ENCODE measurements around the gene SLC35A3.
"Not testable (repeated sequence)": the region's sequence is repeated elsewhere in the genome, so short reads cannot be mapped to it uniquely, and the experiment has no call there.

SLC35A3 gene

DNA sequence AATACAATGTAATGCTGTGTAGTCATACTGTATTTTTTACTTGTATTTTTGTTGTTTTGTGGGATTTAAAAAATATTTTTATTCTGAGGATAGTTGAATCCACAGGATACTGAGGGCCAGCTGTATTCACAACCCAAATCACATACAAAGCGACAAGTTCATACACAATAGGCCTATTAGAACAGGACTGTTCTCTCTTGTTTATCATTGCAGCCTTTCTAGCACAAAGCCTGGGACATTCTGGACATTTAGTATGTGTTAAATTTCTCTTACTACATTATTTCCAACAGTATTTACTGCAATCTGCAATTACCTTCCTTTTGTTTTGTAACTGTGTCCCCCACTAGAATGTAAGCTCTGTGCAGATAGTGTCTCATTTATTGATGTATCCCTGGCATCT lies 65.4 kb downstream of the SLC35A3 start:
- no peak for DNase-seq (ENCODE audit: low read depth in 3 of 3)

DNA sequence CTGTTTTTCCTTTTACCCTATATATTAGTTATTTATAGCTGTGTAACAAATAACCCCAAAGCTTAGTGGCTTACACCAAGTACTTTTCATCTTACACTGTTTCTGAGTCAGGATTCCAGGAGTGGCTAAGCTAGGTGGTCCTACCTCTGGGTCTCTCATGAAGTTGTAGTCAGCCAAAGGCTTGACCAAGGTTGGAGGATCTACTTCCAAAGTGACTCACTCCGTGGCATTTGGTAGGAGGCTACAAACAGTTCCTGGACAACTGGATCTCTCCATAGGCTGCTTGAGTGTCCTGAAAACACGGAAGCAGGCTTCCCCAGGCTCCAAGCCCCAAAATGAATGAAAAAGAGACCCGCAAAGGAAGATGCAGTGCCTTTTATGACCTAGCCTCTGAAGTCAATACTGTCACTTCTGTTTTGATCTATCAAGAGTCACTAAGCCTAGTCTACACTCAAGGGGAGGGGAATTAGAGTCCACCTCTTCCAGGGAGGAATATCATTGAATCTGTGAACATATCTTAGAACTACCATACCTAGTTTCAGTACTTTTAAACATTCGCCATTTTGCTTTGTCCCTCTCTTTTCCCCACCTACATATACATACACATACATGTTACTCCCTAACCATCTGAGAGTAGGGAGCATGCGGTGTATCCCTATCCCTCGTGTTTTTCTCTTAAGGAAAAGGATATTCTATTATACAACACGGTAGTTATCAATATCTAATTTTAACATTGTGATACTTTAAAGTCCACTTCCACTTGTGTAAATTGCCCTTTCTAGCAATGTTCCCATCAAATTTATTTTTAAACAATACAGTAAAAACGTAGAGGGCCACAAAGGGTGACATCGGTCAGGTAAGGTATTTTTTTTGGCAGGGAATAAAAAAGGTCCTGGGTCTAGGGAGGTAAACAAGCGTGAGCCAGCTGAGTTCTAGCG lies 67.2 kb downstream of the SLC35A3 start:
- DNase-seq (ENCODE audit: low read depth in 3 of 3) = no peak

DNA sequence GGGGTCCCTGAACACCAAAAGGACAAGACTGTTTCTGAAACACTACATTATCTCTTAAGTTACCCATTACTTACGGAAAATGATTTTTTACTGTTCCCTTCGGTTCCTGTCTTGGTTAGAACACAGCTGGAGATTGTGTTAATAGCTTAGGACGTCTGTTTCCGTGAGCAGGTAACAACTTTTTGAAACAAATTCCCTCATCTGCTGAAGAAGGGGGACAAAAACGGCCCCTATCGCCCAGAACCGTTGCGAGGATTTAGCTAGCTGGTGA lies 67.8 kb downstream of the SLC35A3 start:
- no peak for DNase-seq (ENCODE audit: low read depth in 3 of 3)

DNA sequence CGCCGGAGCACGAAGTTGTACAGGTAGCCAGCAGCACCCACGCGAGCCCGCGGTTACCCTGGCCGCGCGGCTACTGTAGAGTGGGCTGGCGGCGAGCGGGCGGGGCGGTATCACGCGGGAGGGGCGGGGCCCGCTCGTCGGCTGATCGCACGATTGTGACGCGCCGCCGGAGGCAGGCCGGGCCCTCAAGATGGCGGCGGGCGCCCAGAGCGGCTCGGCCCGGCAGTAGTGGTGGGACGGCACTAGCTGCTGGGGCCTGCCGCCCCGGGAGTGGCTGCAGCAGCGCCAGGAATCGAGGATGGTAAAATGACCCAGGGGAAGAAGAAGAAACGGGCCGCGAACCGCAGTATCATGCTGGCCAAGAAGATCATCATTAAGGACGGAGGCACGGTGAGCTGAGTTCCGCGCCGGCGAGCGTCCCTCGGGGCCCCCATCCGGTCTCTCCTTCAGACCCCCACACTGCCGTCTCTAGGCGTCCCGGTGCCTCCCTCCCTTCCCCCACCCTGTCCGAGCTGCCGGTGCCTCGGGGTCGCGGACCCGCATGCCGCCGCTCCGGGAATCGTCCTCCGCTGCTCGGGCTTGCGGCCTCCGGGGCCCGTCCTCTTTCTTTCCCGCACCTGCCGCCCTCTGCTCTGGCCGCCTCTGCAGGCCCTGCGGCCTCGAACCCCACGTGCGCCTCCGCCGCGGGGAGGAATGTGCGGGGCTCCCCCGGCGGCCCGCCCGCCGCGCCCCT lies 68.3 kb downstream of the SLC35A3 start:
- peak; percentile 81 to 83 (median 82) for DNase-seq (ENCODE audit: low read depth in 3 of 3)

DNA sequence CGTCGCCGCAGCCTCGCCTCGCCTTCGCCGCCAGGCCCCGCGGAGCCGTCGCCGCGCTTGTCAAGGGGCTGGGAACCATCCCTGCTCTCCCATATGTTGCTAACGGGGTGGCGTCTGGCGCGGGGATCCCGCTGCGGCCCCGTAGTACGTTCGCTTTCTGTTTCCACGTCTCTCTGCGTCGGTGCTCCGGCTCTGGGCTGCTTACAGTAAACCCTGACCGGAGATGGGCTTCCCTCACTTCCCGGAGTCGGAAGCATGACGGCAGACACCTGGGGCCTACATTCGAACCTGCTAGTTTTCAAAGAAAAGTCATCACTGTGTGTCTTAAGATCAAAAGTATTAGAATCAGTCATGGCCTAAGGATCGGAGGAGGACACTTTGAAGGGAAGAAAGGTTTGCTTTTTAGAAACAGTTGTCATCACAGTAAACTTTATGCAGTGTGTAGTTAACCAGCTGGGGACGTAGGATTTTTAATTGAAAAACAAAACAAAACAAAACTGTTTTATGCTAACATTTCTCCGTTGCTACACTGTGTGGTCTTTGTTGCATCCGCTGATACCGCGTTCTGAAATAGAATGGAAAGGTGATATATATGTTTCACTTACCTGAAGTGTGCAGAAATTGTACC lies 69.0 kb downstream of the SLC35A3 start:
- peak in 2 of 3 experiments; percentile 58 to 63 for DNase-seq (ENCODE audit: low read depth in 3 of 3)

DNA sequence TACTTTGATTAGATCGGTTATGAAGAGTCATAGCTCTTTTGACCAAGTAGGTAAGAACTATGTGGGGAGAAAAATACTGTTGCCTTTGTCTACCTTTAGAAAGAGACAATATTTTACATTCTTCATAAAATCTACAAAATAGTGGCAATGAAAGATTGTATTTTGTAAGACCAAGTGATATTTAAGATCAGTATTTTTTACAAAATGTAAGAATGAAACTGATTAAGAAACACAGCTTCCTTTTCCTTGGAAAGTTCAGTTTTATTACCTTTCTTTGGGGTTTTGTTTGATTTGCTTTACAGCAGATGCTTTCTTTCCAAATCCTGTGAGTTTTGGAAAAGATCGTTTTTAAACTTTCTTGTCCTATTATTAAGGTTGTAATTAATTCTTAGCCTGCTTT lies 69.8 kb downstream of the SLC35A3 start:
- no peak for DNase-seq (ENCODE audit: low read depth in 3 of 3)

DNA sequence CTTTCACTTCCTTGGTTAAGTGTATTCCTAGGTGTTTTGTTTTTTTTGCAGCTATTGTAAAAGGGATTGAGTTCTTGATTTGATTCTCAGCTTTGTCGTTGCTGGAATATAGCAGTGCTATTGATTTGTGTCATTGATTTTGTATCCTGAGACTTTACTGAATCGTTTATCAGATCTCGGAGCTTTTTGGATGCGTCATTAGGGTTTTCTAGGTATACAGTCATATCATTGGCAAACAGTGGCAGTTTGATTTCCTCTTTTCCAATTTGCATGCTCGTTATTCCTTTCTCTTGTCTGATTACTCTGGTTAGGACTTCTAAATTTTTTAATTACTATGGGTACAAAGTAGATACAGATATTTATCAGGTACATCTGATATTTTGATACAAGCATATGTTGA lies 75.4 kb downstream of the SLC35A3 start:
- DNase-seq (ENCODE audit: low read depth in 3 of 3) = no peak

DNA sequence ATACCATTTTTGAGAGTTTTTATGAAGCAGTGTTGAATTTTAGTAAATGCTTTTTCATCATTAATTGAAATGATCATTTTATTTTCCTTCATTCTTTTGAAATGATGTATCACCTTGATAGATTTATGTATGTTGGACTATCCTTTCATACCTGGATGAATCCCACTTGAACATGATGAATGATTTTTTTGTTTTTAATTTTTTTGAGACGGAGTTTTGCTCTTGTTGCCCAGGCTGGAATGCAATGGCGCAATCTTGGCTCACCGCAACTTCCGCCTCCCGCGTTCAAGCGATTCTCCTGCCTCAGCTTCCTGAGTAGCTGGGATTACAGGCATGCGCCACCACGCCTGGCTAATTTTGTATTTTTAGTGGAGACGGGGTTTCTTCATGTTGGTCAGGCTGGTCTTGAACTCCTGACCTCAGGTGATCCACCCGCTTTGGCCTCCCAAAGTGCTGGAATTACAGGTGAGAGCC lies 77.5 kb downstream of the SLC35A3 start:
- not testable (repeated sequence) for DNase-seq (ENCODE audit: low read depth in 3 of 3)

DNA sequence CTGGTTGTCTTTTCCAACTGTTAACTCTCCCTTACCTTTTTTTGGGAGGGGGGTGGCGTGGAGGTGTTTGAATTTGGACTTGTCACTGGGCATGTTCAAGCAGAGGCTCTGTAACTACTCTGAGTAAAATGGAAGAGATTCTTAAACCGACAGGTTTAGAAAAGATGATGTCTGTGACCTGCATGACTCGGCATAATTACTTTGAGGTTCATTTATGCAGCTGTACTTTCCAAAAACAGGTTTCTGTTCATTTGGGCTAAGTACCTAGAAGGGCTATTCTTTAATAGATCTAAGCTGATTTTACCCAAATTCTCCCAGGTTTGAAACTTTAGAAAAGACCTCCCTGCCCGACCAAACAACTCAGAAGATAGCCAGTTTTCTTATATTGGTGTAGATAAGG lies 80.3 kb downstream of the SLC35A3 start:
- DNase-seq (ENCODE audit: low read depth in 3 of 3) = no peak

DNA sequence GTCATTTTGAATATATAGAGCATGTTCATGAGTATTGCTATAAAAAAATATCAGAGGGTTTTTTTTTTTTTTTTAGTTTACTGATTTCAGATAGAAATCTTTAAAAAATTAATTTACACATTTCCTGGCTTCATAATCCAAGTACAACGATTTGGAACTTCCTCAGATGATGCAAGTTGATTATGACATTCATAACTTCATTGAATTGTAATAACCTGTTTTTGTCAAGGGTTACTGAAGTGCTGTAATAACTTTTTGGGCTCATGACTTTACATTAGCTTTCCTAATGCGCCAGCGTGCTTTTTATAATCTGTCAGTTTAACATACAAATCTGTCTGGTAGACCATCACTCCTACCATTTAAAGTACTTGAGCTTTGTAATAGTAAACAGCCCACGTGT lies 81.6 kb downstream of the SLC35A3 start:
- DNase-seq (ENCODE audit: low read depth in 3 of 3) = no peak

DNA sequence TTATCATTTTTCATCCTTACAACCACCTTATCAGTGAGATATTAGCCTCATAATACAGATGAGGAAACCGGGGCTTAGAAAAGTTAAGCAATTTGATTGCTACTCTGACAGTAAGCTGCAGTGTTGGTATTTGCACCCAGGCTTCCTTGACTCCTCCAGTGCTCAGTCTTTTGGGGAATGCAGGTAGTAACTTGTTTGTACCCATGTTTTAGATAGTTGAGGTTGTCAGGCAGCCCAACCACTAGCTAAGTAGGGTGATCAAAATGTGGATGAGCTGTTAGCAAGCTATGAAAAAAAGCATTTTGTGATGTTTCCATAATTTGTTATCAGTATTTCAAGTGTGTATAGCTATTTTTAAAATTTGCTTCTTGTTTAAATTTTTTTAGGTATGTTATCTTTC lies 82.1 kb downstream of the SLC35A3 start:
- DNase-seq (ENCODE audit: low read depth in 3 of 3) = no peak

DNA sequence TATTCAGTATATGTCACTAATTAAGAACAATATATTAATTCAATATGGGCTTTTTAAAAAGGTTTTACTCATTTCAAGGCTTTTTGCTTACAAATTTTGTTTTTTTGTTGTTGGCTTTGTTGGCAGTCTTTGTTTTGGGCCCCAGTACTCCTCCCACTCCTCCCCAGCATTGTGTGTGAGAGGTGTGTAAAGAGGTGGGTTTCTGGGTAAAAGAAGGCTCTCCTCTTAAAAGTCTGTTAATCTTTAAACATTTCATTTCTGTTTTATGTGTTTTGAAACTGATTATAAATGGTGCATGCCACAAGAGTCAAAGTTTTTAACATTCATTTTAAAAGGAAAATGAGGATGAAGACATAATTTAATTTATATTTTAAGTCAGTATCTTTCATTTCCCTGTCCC lies 83.3 kb downstream of the SLC35A3 start:
- no peak for DNase-seq (ENCODE audit: low read depth in 3 of 3)

DNA sequence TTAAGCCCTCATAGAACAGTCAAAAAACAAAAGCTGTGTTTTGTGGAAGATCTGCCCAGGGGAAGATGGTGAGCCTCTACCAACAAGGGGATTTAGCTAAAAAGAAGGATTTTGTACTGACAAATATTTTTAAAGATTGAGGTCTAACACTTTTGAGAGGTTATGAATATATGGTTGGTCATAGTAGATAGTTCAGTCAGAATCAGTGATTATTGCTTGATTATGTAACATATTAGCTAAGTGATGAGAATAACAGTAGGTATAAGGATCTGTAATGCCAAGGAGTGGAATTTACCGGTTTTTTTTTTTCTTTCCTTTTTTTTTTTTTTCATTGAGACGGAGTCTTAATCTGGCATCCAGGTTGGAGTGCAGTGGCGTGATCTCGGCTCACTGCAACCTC lies 83.9 kb downstream of the SLC35A3 start:
- DNase-seq (ENCODE audit: low read depth in 3 of 3) = no peak

DNA sequence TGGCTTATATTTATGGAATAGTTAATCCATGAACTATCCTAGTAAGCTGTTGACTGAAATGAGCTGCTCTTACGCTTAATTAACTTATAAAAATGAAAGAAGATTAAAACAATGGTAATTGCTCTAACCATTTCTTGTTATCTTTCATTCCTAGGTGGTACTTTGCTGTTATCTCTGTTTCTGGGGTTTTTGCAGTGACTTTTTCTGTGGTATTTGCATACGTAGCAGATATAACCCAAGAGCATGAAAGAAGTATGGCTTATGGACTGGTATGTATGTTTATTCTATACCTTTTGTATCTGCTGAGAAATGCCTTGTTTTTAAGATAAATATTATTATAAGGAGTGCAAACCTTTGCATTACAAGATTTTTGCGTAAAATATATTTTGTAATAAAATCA lies 91.9 kb downstream of the SLC35A3 start:
- DNase-seq (ENCODE audit: low read depth in 3 of 3) = no peak

DNA sequence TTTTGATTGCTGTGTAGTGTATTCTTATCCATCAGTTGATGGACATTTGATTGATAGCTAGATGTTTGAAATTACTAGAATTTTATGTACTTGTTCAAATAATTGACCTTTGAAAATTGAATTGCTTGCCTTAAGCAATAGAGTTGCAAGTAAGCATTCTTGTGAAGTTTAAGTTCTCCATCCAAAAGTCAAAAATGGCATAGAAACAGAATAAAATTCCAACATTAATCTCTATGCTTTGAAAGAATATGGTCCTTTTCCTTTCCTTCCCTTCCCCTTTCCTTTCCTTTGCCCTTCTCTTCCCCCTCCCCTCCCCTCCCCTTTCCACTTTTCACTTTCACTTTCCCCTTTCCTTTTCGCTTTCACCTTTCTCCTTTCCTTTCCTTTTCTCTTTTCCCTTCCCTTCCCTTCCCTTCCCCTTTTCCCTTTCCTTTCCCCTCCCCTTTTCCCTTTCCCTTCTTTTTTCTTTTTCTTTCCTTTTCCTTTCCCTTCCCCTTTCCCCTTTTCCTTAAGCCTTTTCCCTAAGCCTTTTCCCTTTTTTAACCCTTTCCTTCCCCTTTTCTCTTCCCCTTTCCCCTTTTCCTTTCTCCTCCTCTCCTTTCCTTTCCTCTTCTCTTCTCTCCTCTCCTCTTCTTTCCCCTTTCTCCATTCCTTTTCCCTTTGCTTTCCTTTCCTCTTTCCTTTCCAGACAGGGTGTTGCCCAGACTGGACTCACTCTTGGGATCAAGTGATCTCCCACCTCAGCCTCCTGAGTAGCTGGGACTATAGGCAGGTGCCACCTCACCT lies 95.6 kb downstream of the SLC35A3 start:
- DNase-seq (ENCODE audit: low read depth in 3 of 3) = no peak

DNA sequence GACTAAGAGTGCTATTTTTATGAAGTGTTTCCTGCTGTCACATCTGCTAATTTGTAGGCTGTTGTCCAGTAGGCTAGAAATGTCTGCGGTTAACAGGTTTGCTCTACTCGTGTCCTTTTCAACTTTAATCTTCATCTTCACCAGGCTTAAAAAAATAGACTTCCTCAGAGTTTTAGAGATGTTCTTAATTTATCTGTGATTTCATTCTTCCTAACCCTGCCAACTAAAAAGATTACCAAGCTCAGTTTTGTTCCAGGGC lies 96.1 kb downstream of the SLC35A3 start:
- no peak for DNase-seq (ENCODE audit: low read depth in 3 of 3)

DNA sequence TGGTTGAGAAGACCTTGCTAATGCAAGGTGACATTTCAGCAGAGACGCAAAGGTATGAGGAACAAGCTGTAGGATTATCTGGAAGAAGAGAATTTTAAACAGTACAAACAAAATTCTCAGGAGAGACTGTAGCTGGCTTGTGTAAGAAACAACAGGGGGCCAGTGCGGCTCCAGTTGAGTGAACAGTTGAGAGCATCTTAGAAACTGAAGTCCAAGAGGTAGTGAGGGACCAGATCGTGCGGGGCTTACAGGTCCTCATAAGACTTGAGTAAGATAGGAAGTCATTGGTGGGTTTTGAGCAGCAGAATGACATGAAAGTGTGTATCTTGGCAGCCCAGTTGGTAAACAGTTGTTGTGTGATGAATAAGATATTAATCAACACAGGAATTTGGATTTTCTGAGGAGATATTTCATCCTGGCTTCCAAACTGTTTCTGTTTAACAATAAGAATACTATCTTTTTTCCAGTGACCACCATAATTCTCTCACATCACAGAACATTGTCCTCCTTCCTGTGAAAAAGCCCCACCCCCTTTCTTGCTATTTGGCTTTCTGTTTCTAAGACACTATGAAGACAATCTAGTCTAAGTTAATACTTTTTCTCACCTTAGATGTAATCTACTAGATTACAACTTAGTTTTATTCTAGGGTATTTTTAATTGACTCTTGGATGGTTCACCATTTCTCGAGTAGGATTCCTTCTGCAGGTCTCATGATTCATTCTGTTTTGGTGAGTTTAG lies 100.6 kb downstream of the SLC35A3 start:
- no peak for DNase-seq (ENCODE audit: low read depth in 3 of 3)

DNA sequence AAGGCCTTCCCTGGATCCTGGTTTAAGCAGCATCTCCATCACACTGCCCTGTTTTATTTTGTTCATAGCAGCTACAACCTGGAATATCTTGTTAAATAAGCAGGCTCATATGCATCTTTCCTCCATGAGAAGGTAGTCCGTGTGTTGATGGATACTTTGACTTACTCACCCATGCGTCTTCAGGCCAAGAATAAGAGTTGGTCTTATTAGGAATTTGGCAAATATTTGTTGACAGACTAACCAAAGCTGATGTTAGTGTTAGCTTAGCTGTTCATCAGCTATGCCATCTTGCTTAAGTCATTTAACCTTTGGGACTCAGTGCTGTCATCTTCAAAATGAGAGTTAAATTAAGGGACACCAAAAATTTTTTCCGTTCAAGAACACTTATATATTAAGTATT lies 103.7 kb downstream of the SLC35A3 start:
- no peak for DNase-seq (ENCODE audit: low read depth in 3 of 3)

DNA sequence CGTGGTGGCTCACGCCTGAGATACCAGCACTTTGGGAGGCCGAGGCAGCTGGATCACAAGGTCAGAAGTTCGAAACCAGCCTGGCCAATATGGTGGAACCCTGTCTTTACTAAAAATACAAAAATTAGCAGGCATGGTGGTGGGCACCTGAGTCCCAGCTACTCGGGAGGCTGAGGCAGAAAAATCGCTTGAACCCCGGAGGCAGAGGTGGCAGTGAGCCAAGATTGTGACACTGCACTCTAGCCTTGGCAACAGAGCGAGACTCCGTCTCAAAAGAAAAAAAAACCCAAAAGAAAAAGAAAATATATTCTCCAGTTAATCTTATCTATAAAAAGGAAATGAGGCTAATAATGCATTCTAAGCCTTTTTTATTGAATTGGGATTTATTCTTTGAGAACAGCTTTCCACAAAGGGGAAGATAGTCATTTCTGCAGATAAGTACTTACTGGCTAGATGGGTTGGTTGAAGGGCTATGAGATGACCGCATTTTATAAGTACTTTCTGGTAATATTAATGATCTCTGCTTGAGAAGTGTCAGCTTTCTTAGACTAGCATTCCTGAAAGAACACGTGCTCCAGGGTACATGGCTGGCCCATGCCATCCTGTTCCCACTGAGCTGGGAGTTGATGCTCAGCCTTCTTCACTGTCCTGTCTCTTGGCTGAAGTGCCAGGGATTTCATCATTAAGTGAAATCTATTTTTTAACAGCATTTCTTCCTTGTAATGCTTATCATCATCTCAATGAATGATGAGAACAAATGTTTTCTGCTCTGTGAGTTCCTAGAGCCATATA lies 105.0 kb downstream of the SLC35A3 start:
- no peak for DNase-seq (ENCODE audit: low read depth in 3 of 3)

DNA sequence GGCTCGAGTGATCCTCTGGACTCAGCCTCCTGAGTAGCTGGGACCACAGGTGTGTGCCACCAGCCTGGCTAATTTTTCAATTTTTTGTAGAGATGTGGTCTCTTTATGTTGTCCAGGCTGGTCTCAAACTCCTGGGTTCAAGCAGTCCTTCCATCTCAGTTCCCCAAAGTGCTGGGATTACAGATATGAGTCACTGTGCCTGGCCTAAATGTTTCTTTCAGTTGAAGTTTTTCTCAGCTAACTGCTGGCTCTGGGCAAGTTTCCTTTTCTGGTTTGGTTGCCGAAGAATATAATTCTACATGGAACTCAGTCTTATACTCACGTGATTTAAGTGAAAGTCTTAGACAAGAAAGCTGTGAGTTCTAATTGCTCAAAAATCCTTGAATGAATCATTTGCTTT lies 106.0 kb downstream of the SLC35A3 start:
- no peak for DNase-seq (ENCODE audit: low read depth in 3 of 3)

DNA sequence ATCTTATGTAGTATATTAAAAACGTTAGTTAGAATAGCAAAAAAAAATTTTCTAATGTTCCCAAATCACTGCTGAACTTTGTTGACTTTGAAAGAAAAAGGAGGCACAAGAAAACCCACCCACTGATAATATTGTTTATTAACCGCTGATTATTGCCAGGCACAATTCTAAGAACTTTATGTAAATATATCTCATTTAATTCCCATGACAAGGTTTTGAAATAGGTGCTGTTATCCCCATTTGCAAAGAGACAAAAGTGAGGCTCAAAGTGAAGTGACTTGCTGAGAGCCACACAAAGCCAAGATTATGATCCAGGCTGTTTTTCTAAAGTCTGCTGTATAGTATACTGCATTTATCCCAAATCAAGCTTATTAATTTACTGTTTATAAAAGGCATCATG lies 106.5 kb downstream of the SLC35A3 start:
- DNase-seq (ENCODE audit: low read depth in 3 of 3) = no peak
